Pancreas (tissue), 10 donors: ENCODE results near the gene WWTR1. TPM values are rescaled to one million over a fixed set of nuclear protein-coding genes. Genes with fewer than 3 reads are reported as not detected.

Experiments
- ATAC-seq, 4 donors: fragments of 200-7000 bp; cut with Tn5 transposase; one replicate each; pipeline versions ENCODE4 v1.8.0 to v1.9.1; 2020; ENCODE audit warnings: mild to moderate bottlenecking in 4 of 4, moderate library complexity in 4 of 4
- DNase-seq, 6 donors: peaks; one replicate each; pipeline ENCODE4 v3.0.0-alpha.2; 2020
- FAIRE-seq: peaks from 2 replicates; lab custom pipeline; 2012; peaks lifted over from hg19 to GRCh38; lab: Jason Lieb, UNC
- H3K27ac ChIP-seq, 4 donors: fragments of 200-600 bp; sonication (generic); 1 replicate in 3 of 4; 2 replicates in 1 of 4; pipeline versions ENCODE4 v1.5.0 to v1.8.0; 2020
- H3K27me3 ChIP-seq, 4 donors: fragments of 200-600 bp; one replicate each; pipeline ENCODE4 v1.8.0; 2021
- H3K36me3 ChIP-seq, 3 donors: fragments of 200-600 bp; sonication (generic) in 1 of 3; one replicate each; pipeline versions ENCODE4 v1.5.0 to v1.8.0; 2020 to 2021
- H3K4me1 ChIP-seq, 3 donors: fragments of 200-600 bp; one replicate each; pipeline ENCODE4 v1.8.0; 2021
- H3K4me3 ChIP-seq, 4 donors: fragments of 200-600 bp; sonication (generic) in 2 of 4; one replicate each; pipeline versions ENCODE4 v1.5.0 to v1.8.0; 2020 to 2021
- H3K9me3 ChIP-seq, 4 donors: fragments of 200-600 bp; one replicate each; pipeline ENCODE4 v1.8.0; 2021
- WGBS, 2 donors: extraction: QIAGEN DNeasy Blood & Tissue Kit; methylation state at CpG; one replicate each; pipeline ENCODE4 v1.1.7; 2013; 5-methylcytosine and 5-hydroxymethylcytosine counted together
- intact Hi-C, 3 donors: fragments of 100-400 bp; cut with DNase I; formaldehyde crosslinking; loops; one replicate each; pipeline versions ENCODE4 v1.11.1 to v1.14.2; 2022
- polyA plus RNA-seq, 2 donors: library from polyadenylated mRNA; stranded (reverse); fragments of 200-250 nt; gene quantifications; one replicate each; pipeline ENCODE4 v1.2.3, GENCODE V29; 2013
- total RNA-seq, 6 donors: library from RNA; stranded (reverse); fragmentation: NEBNext Ultra II Directional in 4 of 6; extraction: Animal tissue kit (Norgen Biotek cat#: 25700) in 4 of 6; gene quantifications; one replicate each; pipeline versions ENCODE4 v1.2.1 to v1.2.4, GENCODE V29; 2021 to 2023
- TF ChIP-seq, protein P1 (sequence below), 4 donors: fragments of 200-600 bp; sonication (generic) in 3 of 4; IDR thresholded peaks; one replicate each; pipeline versions ENCODE4 v1.5.0 to v1.8.0; 2021; ENCODE audit warnings: antibody characterized with exemption in 4 of 4
- donor health status: healthy with polysubstance abuse.
- donor health status: DM: no; HTN: no; CAD: no; lungs with moderate emphysema.
- donor health status: DM: no; HTN: no; CAD: no.
- donor health status: control.
- donor health status: control.
- donor health status: Bipolar disorder and iron deficiency.
- donor health status: DM: yes; HTN: yes; CAD: no.
- donor health status: DM: no; HTN: no; CAD: no.
- donor health status: DM: no; HTN: no; CAD: no.
- donor health status: DM: yes; HTN: yes; CAD: no.

Gene WWTR1
- total and polyA plus RNA-seq, 8 donors, result 18.9 to 47.0 (median 23.7) TPM

GRCh38 chr3:149593418-149594160, 64.2 kb downstream of the WWTR1 start:
- ATAC-seq, result no peak
- intact Hi-C loops, result no loop called here
- DNase-seq, result no peak
- H3K4me1 ChIP-seq, result peaks cover 0 to 8% (median 0%) of the 10 kb centered on the region in 3 donors
- TF ChIP-seq, protein P1, sequence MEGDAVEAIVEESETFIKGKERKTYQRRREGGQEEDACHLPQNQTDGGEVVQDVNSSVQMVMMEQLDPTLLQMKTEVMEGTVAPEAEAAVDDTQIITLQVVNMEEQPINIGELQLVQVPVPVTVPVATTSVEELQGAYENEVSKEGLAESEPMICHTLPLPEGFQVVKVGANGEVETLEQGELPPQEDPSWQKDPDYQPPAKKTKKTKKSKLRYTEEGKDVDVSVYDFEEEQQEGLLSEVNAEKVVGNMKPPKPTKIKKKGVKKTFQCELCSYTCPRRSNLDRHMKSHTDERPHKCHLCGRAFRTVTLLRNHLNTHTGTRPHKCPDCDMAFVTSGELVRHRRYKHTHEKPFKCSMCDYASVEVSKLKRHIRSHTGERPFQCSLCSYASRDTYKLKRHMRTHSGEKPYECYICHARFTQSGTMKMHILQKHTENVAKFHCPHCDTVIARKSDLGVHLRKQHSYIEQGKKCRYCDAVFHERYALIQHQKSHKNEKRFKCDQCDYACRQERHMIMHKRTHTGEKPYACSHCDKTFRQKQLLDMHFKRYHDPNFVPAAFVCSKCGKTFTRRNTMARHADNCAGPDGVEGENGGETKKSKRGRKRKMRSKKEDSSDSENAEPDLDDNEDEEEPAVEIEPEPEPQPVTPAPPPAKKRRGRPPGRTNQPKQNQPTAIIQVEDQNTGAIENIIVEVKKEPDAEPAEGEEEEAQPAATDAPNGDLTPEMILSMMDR (IDR thresholded peaks at IDR 0.05), result no peak
- no peak for FAIRE-seq
- H3K4me3 ChIP-seq, result no peak overlapping the region
- WGBS, 2 donors, result 81 to 85% methylated on average over 8 of the region's 8 CpGs
- H3K27ac ChIP-seq, result no peak overlapping the region
- no peaks in the 10 kb centered on the region for H3K36me3 ChIP-seq
- no peaks in the 10 kb centered on the region for H3K9me3 ChIP-seq
- no peaks in the 10 kb centered on the region for H3K27me3 ChIP-seq

DNA sequence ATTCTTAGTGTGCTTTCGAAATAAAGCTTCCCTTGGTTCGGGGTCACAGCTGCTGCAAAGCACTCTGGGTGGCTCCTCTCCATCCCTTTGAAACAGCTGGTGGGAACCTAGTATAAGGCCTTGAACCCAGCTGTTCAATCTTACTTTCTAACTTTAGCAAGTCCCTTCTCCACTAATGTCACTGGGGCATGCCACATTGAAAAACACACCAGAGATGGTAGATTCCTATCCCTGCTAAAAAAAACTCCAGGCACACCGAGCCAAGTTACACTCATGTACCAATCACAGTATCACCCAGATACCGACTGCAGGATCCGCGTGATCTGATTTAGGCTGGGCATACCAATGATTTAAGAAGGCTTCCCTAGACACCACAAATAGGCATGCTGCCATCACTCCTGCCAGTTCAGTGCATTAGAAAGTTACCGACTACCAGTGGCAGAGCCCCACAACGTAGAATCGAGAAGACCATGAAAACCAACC, 65.0 kb downstream of the WWTR1 start:
- 81 to 88% methylated on average over 9 of the region's 9 CpGs for WGBS, 2 donors
- no peak for DNase-seq

DNA sequence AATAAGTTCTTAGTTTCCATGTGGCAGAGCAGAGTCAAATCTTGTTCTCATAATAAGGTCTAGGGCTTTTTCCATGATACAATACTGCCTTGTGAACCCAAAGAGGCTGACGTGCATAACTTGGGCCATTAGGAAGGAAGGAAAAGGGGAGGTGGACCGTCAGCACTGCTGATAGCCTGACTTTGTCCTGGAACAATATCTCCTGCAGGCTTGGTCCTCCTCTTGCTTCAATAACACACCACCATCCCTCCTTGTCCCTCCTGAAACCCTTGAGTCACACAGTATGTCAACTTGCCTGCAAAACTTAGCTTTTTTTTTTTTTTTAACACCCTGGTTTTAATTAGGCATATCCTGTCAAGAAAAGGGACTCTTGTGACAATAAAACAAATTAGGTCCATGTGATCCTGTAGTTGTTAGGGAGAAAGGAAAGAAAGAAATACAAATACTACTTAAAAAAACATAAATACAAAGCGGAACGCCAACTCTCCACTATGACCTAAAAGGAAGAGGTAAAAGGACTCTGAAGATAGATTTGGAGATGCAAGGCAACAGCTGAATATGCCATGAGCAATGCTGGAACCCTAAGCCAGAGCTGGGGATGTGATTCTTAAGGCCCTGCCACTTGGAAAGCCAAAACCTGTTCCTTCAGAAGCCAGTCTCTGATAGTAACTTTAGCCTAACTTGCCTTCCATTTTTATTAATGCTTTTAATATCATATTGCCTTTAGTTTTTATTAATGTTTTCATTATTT, 67.0 kb downstream of the WWTR1 start:
- Histone ChIP-seq H3K4me3 (no peak overlapping the region), H3K27ac (no peak overlapping the region), H3K4me1 (peaks cover 0 to 5% (median 4%) of the 10 kb centered on the region in 3 donors), H3K27me3 (no peaks in the 10 kb centered on the region), H3K36me3 (no peaks in the 10 kb centered on the region), H3K9me3 (no peaks in the 10 kb centered on the region)
- TF ChIP-seq, protein P1 (IDR thresholded peaks at IDR 0.05), result no peak
- FAIRE-seq, result no peak
- intact Hi-C loops, result no loop called here
- no peak for ATAC-seq
- 79 to 85% methylated on average over 4 of the region's 4 CpGs for WGBS, 2 donors
- no peak for DNase-seq

More for the DNA sequence above, 65.0 kb downstream of the WWTR1 start:
- ATAC-seq (peak in 1 of 4 donors; percentile 24), FAIRE-seq (no peak)
- H3K27me3 ChIP-seq, result no peaks in the 10 kb centered on the region
- TF ChIP-seq, protein P1 (IDR thresholded peaks at IDR 0.05), result no peak
- H3K4me1 ChIP-seq, result peaks cover 0 to 8% (median 0%) of the 10 kb centered on the region in 3 donors
- H3K9me3 ChIP-seq, result no peaks in the 10 kb centered on the region
- H3K27ac ChIP-seq, result no peak overlapping the region
- no peak overlapping the region for H3K4me3 ChIP-seq
- intact Hi-C loops, result no loop called here
- H3K36me3 ChIP-seq, result no peaks in the 10 kb centered on the region

- H3K4me1 ChIP-seq, result peaks cover 0 to 5% (median 4%) of the 10 kb centered on the region in 3 donors
- no peak overlapping the region for H3K27ac ChIP-seq
- WGBS, 2 donors, result 68 to 78% methylated on average over 4 of the region's 4 CpGs
- no peak for DNase-seq
- TF ChIP-seq, protein P1 (IDR thresholded peaks at IDR 0.05), result no peak
- no peaks in the 10 kb centered on the region for H3K9me3 ChIP-seq
- no peaks in the 10 kb centered on the region for H3K36me3 ChIP-seq
- intact Hi-C loops, result no loop called here
- no peak overlapping the region for H3K4me3 ChIP-seq
- no peaks in the 10 kb centered on the region for H3K27me3 ChIP-seq
- ATAC-seq, result no peak
- no peak for FAIRE-seq
Observed at GRCh38 chr3:149589332-149589731, 68.5 kb downstream of the WWTR1 start.
